Endodermal cell (in vitro differentiated cells): ENCODE measurements around the gene PODXL2. TPM values are rescaled to one million over a fixed set of nuclear protein-coding genes. Genes with fewer than 3 reads are reported as not detected.

Experiments
- DNase-seq: peaks from one replicate; pipeline ENCODE4 v3.0.0-alpha.2; 2017
- H3K27ac ChIP-seq: 2 replicates; pipeline ENCODE4 v1.5.1; 2013; ENCODE audit warnings: mild to moderate bottlenecking, low read depth, low read length, moderate library complexity
- H3K27me3 ChIP-seq: 2 replicates; pipeline ENCODE4 v1.6.1; 2013; ENCODE audit warnings: mild to moderate bottlenecking, low read length, moderate library complexity; ENCODE audit not compliant: insufficient read depth, control insufficient read depth, poor library complexity, severe bottlenecking
- H3K36me3 ChIP-seq: 2 replicates; pipeline ENCODE4 v1.7.0; 2013; ENCODE audit warnings: mild to moderate bottlenecking, low read length, moderate library complexity; ENCODE audit not compliant: control insufficient read depth, insufficient read depth
- H3K4me1 ChIP-seq: one replicate; pipeline ENCODE4 v1.7.0; 2013; ENCODE audit warnings: low read length; ENCODE audit not compliant: control insufficient read depth, insufficient read depth
- H3K4me3 ChIP-seq: 2 replicates; pipeline ENCODE4 v1.5.1; 2013; ENCODE audit warnings: mild to moderate bottlenecking, low read length, moderate library complexity
- H3K9ac ChIP-seq: 2 replicates; pipeline ENCODE4 v1.6.1; 2013; ENCODE audit warnings: mild to moderate bottlenecking, low read length, moderate library complexity; ENCODE audit not compliant: poor library complexity, severe bottlenecking; ENCODE audit errors: extremely low read depth
- H3K9me3 ChIP-seq: 2 replicates; pipeline ENCODE4 v1.6.1; 2013; ENCODE audit warnings: mild to moderate bottlenecking, low read length, moderate library complexity; ENCODE audit not compliant: control insufficient read depth
- H3K27ac Mint-ChIP-seq: 2 replicates; pipeline ENCODE4 v1.8.0; 2020; ENCODE audit warnings: mixed read lengths
- H3K27me3 Mint-ChIP-seq: 2 replicates; pipeline ENCODE4 v1.8.0; 2021; ENCODE audit warnings: mild to moderate bottlenecking, mixed read lengths; ENCODE audit not compliant: insufficient read depth
- H3K36me3 Mint-ChIP-seq: 2 replicates; pipeline ENCODE4 v1.8.0; 2020; ENCODE audit warnings: low read depth, mixed read lengths
- H3K4me1 Mint-ChIP-seq: 2 replicates; pipeline ENCODE4 v1.8.0; 2020; ENCODE audit warnings: mixed read lengths
- H3K4me3 Mint-ChIP-seq: 2 replicates; pipeline ENCODE4 v1.8.0; 2020; ENCODE audit warnings: mild to moderate bottlenecking, moderate library complexity, mixed read lengths
- H3K9me3 Mint-ChIP-seq: 2 replicates; pipeline ENCODE4 v1.8.0; 2020; ENCODE audit warnings: mild to moderate bottlenecking, mixed read lengths
- CTCF ChIP-seq: fragments of 200-600 bp; sonication (generic); conservative IDR thresholded peaks from 2 replicates; pipeline ENCODE4 v1.5.0; 2021; ENCODE audit warnings: antibody characterized with exemption, mild to moderate bottlenecking
- WGBS, 2 experiments: methylation state at CpG; one replicate each; pipeline versions ENCODE4 v1.1.5 to v1.1.7; 2013; ENCODE audit warnings: missing lambda C conversion rate in 2 of 2, mixed read lengths in 1 of 2; ENCODE audit not compliant: insufficient coverage in 1 of 2, insufficient read length in 1 of 2; 5-methylcytosine and 5-hydroxymethylcytosine counted together
- total RNA-seq, 2 donors: library from RNA; stranded (reverse); fragmentation: NEBNext Ultra II Directional in 1 of 2; extraction: Animal tissue kit (Norgen Biotek cat#: 25700) in 1 of 2; gene quantifications; 2 replicates in 1 of 2; 3 replicates in 1 of 2; pipeline ENCODE4 v1.2.1, GENCODE V29; 2021

The PODXL2 gene
- total RNA-seq, 2 donors from 2014 or later = 11.8 to 16.5 TPM

DNA sequence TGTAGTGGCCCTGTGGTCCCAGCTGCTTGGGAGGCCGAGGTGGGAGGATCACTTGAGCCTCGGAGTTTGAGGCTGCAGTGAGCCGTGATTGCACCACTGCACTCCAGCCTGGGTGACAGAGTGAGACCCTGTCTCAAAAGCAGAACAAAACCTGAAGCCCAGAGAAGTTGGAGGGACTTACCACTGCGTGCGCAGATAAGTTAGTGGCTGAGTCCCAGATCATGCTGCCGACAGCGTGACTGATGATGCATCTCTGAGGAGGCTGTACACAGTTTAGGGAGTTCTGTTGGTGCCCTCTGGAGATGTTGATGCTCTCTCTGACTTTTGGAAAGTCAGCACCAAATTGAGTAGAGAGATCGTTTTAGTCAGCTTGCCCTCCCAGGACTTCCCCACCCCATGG lies 27.9 kb downstream of the PODXL2 start:
- 86 to 95% methylated on average over 7 to 8 of the region's 8 CpGs for WGBS, 2 experiments
- H3K9me3 Mint-ChIP-seq = no peaks in the 10 kb centered on the region
- H3K27me3 Mint-ChIP-seq = no peaks in the 10 kb centered on the region

DNA sequence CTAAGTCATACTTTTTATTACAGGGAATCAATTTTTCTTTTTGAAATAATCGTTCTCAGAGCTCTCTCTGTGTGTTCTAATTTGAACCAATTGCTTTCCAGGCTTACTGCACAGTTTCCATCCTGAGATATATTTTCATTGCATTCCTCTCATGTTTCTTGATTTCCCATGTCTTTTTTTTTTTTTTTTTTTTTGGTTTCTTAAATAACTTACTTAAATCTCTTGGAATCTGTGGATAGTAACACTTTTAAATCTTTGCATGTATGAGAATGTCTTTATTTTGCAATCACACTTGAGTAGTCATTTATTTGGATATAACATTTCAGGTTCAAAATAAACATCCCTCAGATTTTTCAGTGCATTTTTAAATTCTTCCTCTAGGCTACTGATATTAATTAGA lies 29.2 kb downstream of the PODXL2 start:
- Histone ChIP-seq H3K27me3 (no peaks in the 10 kb centered on the region), H3K36me3 (no peaks in the 10 kb centered on the region), H3K27ac (no peak overlapping the region), H3K4me3 (no peak overlapping the region), H3K9ac (no peak overlapping the region), H3K4me1 (no peaks in the 10 kb centered on the region), H3K9me3 (no peaks in the 10 kb centered on the region)
- Mint-ChIP-seq H3K9me3 (no peaks in the 10 kb centered on the region), H3K4me3 (no peak overlapping the region), H3K27ac (no peak overlapping the region), H3K36me3 (no peaks in the 10 kb centered on the region), H3K4me1 (no peaks in the 10 kb centered on the region), H3K27me3 (no peaks in the 10 kb centered on the region)
- DNase-seq = no peak
- no peak for TF ChIP-seq CTCF
- 76 to 93% methylated on average over 1 of the region's 1 CpG for WGBS, 2 experiments

More for the DNA sequence above, 27.9 kb downstream of the PODXL2 start:
- Histone ChIP-seq H3K9ac (no peak overlapping the region), H3K9me3 (no peaks in the 10 kb centered on the region), H3K4me3 (no peak overlapping the region), H3K4me1 (no peaks in the 10 kb centered on the region), H3K27me3 (no peaks in the 10 kb centered on the region), H3K36me3 (no peaks in the 10 kb centered on the region), H3K27ac (no peak overlapping the region)
- TF ChIP-seq CTCF = no peak
- DNase-seq = no peak
- H3K27ac Mint-ChIP-seq = no peak overlapping the region
- no peaks in the 10 kb centered on the region for H3K36me3 Mint-ChIP-seq
- no peaks in the 10 kb centered on the region for H3K4me1 Mint-ChIP-seq
- H3K4me3 Mint-ChIP-seq = no peak overlapping the region

DNA sequence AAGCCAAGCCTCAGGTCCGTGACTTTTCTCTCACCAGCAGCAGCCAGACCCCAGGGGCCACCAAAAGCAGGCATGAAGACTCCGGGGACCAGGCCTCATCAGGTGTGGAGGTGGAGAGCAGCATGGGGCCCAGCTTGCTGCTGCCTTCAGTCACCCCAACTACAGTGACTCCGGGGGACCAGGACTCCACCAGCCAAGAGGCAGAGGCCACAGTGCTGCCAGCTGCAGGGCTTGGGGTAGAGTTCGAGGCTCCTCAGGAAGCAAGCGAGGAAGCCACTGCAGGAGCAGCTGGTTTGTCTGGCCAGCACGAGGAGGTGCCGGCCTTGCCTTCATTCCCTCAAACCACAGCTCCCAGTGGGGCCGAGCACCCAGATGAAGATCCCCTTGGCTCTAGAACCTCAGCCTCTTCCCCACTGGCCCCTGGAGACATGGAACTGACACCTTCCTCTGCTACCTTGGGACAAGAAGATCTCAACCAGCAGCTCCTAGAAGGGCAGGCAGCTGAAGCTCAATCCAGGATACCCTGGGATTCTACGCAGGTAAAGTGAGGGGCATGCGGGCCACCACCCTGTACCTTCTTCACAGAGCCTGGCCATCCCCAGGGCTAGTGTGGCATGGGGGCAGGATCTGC lies 31.8 kb downstream of the PODXL2 start:
- H3K36me3 Mint-ChIP-seq = no peaks in the 10 kb centered on the region

More for the DNA sequence above, 31.8 kb downstream of the PODXL2 start:
- Histone ChIP-seq H3K4me1 (no peaks in the 10 kb centered on the region), H3K27me3 (no peaks in the 10 kb centered on the region), H3K4me3 (no peak overlapping the region), H3K36me3 (peaks cover 2% of the 10 kb centered on the region), H3K9ac (no peak overlapping the region), H3K9me3 (no peaks in the 10 kb centered on the region), H3K27ac (no peak overlapping the region)
- H3K9me3 Mint-ChIP-seq = no peaks in the 10 kb centered on the region
- no peak for TF ChIP-seq CTCF
- H3K4me1 Mint-ChIP-seq = no peaks in the 10 kb centered on the region
- DNase-seq = no peak
- no peaks in the 10 kb centered on the region for H3K27me3 Mint-ChIP-seq
- 93 to 94% methylated on average over 7 to 10 of the region's 10 CpGs for WGBS, 2 experiments
- no peak overlapping the region for H3K4me3 Mint-ChIP-seq
- no peak overlapping the region for H3K27ac Mint-ChIP-seq
